Measurements from ENCODE around the gene IKBKE.
A peak's percentile ranks its signal among the peaks of the same experiment; 100 is the strongest.

The IKBKE gene

DNA sequence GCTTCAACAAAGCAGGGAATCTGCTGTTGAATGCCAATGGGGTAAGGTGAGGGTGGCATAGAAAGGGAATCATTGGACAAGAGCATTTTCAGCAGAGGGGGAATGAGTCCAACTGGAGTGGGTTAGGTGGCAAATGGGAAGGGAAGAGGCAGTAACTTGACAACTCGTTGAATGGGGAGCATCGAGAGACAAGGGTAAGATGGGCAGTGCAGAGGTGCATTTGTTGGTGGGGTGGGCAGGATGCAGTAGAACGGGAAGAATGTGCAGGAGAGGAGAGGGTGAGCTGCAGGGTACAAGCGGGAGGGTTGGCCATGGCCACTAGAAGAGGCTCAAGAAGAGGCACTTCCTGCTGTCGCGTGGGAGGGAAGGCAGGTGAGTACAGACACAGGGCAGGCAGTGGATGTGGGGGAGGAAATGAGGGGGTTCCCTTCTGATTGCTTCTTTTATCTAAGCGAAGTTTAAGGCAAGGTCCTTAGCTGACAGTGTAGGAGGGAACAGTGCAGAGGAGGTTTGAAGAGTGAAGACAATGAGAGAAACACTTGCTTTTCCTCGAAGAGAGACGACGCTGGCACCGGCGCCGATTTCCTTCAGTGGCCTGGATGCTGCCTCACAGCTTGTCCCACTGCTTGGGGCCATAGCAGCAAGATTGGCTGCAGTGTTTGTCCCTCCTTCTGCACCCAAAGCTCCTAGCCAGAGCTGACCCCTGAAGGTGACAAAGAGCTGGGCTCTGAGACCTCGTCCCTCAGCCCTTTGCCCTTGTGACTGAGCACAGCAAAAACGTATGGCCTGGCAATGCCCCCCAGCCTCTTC, 3.2 kb upstream of the IKBKE start:
- H3K27ac ChIP-seq = no peak overlapping the region
- TF ChIP-seq, protein P1, sequence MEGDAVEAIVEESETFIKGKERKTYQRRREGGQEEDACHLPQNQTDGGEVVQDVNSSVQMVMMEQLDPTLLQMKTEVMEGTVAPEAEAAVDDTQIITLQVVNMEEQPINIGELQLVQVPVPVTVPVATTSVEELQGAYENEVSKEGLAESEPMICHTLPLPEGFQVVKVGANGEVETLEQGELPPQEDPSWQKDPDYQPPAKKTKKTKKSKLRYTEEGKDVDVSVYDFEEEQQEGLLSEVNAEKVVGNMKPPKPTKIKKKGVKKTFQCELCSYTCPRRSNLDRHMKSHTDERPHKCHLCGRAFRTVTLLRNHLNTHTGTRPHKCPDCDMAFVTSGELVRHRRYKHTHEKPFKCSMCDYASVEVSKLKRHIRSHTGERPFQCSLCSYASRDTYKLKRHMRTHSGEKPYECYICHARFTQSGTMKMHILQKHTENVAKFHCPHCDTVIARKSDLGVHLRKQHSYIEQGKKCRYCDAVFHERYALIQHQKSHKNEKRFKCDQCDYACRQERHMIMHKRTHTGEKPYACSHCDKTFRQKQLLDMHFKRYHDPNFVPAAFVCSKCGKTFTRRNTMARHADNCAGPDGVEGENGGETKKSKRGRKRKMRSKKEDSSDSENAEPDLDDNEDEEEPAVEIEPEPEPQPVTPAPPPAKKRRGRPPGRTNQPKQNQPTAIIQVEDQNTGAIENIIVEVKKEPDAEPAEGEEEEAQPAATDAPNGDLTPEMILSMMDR (conservative IDR thresholded peaks at IDR 0.05) = no peak
- no peak for TF ChIP-seq ZFX (IDR thresholded peaks at IDR 0.05)

DNA sequence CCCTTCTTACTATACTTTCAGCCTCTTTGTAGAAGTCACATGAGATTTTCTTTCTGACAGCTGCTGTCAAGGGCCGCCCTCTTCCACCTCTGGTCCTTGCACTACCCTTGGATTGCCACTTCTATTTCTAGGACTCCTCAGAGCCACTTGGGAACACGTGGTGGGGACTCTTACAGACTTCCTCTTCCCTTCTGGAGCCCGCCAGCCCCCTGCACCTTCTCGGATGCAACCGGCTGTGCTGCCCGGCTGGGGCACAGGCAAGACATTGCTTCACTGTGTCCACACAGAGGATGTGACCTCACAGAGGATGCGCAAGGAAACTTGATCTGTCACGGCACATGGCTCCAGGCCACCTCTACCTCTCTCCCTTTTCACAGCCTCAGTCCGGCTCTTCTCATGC, 2.4 kb upstream of the IKBKE start:
- no peak for TF ChIP-seq ZFX (IDR thresholded peaks at IDR 0.05)
- TF ChIP-seq, protein P1 (conservative IDR thresholded peaks at IDR 0.05) = no peak
- no peak overlapping the region for H3K27ac ChIP-seq

DNA sequence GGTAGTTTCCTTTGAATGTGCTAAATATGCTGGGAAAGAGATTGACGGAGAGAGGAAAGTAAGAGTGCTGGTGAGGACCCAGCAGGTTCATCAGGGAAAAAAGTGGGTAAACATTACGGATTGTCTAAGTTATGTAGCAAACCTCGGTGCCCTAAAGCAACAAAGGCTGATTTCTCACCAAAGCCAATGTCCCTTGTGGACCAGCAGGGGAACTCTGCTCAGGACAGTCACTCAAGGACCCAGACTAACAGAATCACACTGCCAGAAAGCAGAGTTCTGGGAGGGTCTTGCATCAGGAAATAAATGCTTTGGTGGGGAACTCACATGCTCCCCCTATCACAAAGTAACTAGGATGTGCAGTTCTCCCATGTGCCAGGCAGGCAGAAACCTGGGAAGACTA, 1.7 kb upstream of the IKBKE start:
- no peak overlapping the region for H3K27ac ChIP-seq
- TF ChIP-seq ZFX (IDR thresholded peaks at IDR 0.05) = no peak
- TF ChIP-seq, protein P1 (conservative IDR thresholded peaks at IDR 0.05) = no peak

DNA sequence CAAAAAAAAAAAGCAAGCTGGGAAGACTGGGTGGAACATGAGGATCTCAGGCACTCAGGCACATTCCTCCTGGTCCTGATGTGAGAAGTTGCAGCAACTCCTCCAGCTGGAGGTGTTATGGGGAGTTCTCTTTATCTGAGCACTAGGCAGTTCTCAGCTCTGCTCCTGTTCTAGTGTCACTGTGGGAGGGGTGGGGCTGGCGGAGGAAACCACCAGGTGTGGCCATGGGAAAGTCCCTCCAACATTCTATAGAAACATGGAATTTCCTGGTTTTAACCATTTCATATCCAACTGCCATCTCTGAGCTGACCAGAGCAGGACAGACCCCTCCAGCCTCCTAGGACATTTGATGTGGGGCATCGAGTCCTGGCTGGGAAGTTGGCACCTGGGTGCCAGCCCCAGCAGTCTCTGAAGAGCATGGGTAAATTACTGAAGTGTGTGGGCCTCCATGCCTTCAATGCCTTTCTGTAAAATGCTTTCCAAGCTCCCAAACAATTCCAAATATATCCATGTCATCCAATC, 804 bp upstream of the IKBKE start:
- H3K27ac ChIP-seq = peak overlapping the region; percentile 62

DNA sequence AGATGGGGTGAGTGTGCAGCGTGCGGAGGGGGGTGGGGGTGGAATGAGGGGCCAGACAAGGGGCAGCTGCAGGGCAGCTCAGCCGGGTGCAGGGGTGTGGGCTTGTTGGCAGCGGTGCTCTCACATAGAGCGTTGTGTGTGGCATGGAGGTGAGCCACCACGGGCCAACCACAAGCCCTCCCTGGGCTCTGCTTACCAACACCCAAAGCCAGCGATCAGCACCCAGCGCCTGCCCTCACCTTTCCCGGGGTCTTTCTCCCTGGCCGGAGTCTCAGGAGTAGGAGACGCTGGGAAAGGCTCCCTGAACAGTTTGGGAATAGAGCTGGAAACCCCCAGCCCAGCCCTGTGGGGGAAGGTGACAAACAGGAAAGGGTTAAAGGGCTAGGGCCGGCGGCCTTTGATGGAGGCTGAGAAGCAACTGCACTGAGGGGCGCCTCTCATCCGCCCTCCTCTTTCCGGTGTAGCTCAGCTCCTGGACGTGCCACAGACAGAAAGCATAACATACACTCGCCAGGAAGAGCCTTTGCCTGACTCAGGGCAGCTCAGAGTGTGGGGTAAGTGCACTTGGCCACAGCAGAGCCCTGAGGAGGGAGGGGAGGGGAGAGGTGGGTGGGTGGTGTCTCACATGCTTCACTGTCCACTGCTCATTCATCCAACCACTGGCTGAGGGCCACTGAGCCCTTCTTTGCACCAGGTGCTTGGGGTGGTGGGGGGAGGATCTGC, 577 bp downstream of the IKBKE start:
- H3K27ac ChIP-seq = peak overlapping the region; percentile 62
- no peak for TF ChIP-seq ZFX (IDR thresholded peaks at IDR 0.05)
- TF ChIP-seq, protein P1 (conservative IDR thresholded peaks at IDR 0.05) = no peak; the same call in 1 of the 2 replicates

More for the DNA sequence above, 804 bp upstream of the IKBKE start:
- no peak for TF ChIP-seq ZFX (IDR thresholded peaks at IDR 0.05)
- TF ChIP-seq, protein P1 (conservative IDR thresholded peaks at IDR 0.05) = no peak

DNA sequence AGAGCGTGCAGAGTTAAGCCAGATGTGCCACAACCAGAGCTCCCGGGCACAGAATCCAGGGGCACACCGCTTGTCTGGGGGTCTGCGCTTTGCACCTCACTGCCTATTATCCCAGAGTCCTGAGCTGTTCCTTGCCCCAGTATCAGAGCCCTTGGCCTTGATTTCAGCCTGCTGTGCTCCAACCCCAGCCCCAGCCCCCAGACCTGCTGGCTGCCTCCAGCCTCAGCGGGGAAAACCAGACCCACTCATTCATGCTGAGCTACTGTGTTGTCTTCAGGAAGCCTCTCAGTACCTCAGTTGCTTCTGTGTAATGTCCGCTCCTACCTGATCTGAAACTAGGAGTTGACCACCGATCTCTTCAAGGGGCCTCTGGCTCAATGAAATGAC, 1.1 kb downstream of the IKBKE start:
- H3K27ac ChIP-seq = no peak overlapping the region; the same call in 1 of the 2 replicates

More for the DNA sequence above, 1.1 kb downstream of the IKBKE start:
- TF ChIP-seq ZFX (IDR thresholded peaks at IDR 0.05) = no peak
- TF ChIP-seq, protein P1 (conservative IDR thresholded peaks at IDR 0.05) = no peak
